GM19468 (cell line): ENCODE data around the gene TEPSIN.

Source experiments
- ATAC-seq: cut with Tn5 transposase; IDR thresholded peaks from one replicate; pipeline ENCODE4 v1.9.1; 2021; ENCODE audit warnings: mild to moderate bottlenecking, moderate library complexity, moderate number of reproducible peaks; ENCODE audit not compliant: unreplicated experiment; ENCODE audit errors: extremely low read depth

Gene TEPSIN

GRCh38 chr17:81238815-81239713, at the start of gene TEPSIN, which contains the start of gene NDUFAF8:
Gene TEPSIN (minus strand): TSS chr17:81239055. CDS start chr17:81239033, 22 bp downstream.
Gene NDUFAF8 (plus strand): TSS chr17:81239318. CDS start chr17:81239364, 46 bp downstream.
- ATAC-seq: peak; percentile 90

- ATAC-seq: no peak
Observed at GRCh38 chr17:81287741-81288430, 49.0 kb upstream of the TEPSIN start.

- ATAC-seq: no peak
Observed at GRCh38 chr17:81287152-81287551, 48.3 kb upstream of the TEPSIN start.

- ATAC-seq: no peak
Observed at GRCh38 chr17:81286491-81287145, 47.8 kb upstream of the TEPSIN start.

GRCh38 chr17:81285894-81286293, 47.0 kb upstream of the TEPSIN start:
- no peak for ATAC-seq

GRCh38 chr17:81285179-81285878, 46.5 kb upstream of the TEPSIN start:
- no peak for ATAC-seq

- ATAC-seq: no peak
Observed at GRCh38 chr17:81282876-81283275, 44.0 kb upstream of the TEPSIN start.

- no peak for ATAC-seq
Observed at GRCh38 chr17:81282141-81282540, 43.3 kb upstream of the TEPSIN start.

GRCh38 chr17:81280571-81280970, 41.7 kb upstream of the TEPSIN start:
- ATAC-seq: no peak

- ATAC-seq: no peak
Observed at GRCh38 chr17:81279278-81280275, 40.7 kb upstream of the TEPSIN start.

GRCh38 chr17:81278831-81279230, 40.0 kb upstream of the TEPSIN start:
- ATAC-seq: no peak

GRCh38 chr17:81277946-81278693, 39.3 kb upstream of the TEPSIN start:
- no peak for ATAC-seq

GRCh38 chr17:81277421-81277820, 38.6 kb upstream of the TEPSIN start:
- ATAC-seq: no peak

GRCh38 chr17:81276781-81277180, 37.9 kb upstream of the TEPSIN start:
- ATAC-seq: no peak

GRCh38 chr17:81274471-81274855, 35.6 kb upstream of the TEPSIN start:
- ATAC-seq: no peak

GRCh38 chr17:81273698-81274470, 35.0 kb upstream of the TEPSIN start:
- ATAC-seq: no peak

- ATAC-seq: no peak
Observed at GRCh38 chr17:81272616-81273015, 33.8 kb upstream of the TEPSIN start.

- no peak for ATAC-seq
Observed at GRCh38 chr17:81271226-81271625, 32.4 kb upstream of the TEPSIN start.
